GM12875 (cell line): ENCODE data around the gene SYDE1.

ENCODE experiments used
- H3K4me3 ChIP-seq: one replicate; pipeline ENCODE4 v1.5.1; 2011; ENCODE audit warnings: low read depth, low read length, control low read depth
- TF ChIP-seq, protein P1 (sequence below): IDR thresholded peaks from 2 replicates; pipeline ENCODE4 v1.5.1; 2011; ENCODE audit warnings: low read depth, mild to moderate bottlenecking, control low read depth, inconsistent platforms, low read length, moderate library complexity, borderline replicate concordance; ENCODE audit not compliant: insufficient read depth

SYDE1 gene

DNA sequence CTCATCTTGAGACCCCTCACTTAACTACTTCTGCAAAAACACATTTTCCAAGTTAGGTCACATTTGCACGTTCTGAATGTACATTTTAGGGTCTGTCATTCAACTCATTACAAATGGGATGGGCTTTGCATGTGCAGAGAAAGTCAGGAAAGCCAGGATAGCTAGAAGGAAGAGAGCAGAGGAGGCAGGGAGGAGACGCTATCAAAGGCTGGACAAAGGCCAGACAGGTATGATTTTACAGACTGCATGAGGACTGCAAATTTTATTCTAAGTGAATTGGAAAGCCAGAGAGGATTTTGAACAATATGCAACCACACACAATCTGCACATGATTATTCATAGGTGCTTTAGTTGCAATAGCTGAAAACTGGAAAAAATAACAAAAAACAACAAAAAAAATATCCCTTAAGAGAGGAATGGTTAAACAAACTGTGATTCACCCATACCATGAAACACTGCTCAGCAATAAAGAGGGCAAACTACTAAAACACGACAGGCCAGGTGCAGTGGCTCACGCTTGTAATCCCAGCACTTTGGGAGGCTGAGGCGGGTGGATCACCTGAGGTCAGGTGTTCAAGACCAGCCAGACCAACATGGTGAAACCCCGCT lies 21.1 kb downstream of the SYDE1 start:
- TF ChIP-seq, protein P1, sequence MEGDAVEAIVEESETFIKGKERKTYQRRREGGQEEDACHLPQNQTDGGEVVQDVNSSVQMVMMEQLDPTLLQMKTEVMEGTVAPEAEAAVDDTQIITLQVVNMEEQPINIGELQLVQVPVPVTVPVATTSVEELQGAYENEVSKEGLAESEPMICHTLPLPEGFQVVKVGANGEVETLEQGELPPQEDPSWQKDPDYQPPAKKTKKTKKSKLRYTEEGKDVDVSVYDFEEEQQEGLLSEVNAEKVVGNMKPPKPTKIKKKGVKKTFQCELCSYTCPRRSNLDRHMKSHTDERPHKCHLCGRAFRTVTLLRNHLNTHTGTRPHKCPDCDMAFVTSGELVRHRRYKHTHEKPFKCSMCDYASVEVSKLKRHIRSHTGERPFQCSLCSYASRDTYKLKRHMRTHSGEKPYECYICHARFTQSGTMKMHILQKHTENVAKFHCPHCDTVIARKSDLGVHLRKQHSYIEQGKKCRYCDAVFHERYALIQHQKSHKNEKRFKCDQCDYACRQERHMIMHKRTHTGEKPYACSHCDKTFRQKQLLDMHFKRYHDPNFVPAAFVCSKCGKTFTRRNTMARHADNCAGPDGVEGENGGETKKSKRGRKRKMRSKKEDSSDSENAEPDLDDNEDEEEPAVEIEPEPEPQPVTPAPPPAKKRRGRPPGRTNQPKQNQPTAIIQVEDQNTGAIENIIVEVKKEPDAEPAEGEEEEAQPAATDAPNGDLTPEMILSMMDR = no peak
- no peak overlapping the region for H3K4me3 ChIP-seq

DNA sequence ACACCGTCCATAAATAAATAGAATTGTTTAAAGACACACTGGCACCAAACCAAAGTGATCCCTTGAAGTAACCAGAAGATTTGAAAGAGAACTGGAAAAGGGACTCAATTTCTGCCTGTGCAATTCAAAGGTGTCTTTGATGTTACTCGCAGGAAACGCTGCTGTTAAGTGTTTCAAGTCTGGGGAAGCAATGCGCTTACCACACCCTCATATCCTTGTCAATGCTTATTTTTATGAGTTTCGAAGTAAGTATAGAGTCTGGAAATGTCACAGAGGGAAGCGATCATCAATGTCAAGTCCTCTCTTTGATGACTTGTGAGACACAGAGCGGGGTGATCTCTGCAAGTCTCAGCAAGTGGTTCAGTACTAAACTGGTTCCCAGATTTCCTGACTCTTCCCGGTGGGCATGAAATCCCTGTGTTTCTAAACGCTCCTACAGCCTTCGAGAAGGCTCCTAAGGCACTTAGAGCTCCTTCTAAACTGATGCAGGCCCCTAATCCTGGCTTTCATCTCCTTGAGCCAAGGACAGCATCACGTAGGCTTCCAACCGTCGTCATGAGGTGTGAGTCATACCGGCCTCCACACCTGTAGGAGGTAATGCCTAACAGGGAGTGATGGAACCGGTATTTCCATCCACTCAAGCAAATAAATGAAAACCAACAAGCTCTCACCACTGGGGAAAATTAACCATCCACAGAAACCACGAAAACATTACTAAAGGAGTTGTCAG lies 22.8 kb downstream of the SYDE1 start:
- no peak overlapping the region for H3K4me3 ChIP-seq
- TF ChIP-seq, protein P1 = no peak

DNA sequence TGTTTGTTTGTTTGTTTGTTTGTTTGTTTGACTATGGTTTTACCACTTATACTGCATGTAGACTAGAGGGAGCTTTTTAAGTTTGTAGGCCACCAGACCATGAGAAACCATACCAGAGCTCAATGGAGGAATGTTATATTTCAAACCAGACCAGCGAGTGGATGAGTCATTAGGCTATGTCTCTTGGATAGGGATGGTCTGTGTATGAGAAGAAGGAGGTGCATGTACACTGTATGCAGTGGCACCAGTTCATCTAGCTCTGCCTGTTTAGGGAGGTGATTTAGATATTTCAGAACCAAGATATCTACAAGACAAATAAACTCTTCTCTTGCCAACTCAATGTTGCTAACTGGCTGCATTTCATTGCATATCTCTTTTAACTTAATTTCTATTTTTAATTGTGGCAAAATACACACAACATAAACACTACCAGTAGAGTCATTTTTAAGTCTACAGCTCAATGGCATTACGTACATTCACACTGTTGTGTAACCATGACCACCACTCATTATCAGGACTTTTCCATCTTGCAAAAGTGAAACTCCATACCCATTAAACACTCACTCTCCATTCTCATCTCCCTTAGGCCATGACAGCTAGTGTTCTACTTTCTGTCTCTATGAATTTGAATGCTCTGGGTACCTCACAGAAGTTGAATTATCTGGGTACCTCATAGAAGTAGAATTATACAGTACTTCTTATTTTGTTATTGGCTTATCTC lies 29.2 kb downstream of the SYDE1 start:
- TF ChIP-seq, protein P1 = no peak
- H3K4me3 ChIP-seq = no peak overlapping the region

DNA sequence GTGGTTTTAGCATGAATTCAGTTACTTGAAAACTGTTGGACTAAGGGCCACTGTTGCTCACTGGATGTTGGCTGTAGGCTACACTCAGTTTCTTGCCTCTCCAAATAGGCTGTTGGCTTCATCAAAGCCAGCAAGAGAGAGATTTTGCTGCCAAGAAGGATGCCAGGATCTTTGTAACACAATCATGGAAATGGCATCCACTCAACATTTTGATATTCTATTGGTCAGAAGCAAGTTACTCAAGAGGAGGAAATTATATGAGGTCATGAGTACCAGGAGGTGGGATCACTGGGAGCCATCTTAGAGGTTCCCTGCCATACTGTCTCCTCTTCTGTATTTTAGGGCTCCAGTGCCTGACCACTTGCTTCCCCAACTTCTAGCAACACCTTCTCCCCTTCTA lies 30.6 kb downstream of the SYDE1 start:
- no peak overlapping the region for H3K4me3 ChIP-seq
- TF ChIP-seq, protein P1 = no peak

DNA sequence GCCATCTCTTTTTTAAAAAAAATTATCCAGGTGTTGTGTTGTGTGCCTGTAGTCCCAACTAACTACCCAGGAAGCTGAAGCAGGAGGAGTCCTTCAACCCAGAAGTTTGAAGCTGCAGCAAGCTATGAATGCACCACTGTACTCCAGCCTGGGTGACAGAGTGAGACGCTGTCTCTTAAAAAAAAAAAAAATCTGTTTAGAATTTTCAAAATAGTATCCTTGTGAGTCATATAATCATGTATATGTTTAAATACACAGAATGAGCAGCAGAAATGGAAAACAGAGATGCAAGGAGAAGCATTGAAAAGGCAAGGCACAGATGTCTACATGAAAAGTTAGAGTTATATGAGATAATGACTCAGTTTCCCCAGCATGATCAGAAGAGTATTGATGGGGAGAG lies 31.2 kb downstream of the SYDE1 start:
- TF ChIP-seq, protein P1 = no peak
- no peak overlapping the region for H3K4me3 ChIP-seq

DNA sequence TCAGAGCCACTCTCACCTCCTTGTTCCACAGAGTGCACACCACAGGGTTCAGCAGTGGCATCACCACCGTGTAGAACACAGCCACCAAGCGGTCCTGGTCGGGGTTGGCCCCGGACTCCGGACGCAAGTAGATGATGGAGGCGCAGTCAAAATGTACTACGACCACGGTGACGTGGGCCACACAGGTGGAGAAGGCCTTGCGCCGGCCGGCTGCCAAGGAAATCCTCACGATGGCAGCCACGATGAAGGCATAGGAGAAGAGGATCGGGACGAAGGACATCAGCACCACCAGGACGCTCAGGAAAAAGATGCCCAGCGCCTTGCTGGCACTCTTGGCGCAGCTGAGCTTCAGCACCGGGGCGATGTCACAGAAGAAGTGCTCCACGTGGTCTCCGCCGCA lies 33.9 kb downstream of the SYDE1 start:
- no peak overlapping the region for H3K4me3 ChIP-seq

More for the DNA sequence above, 33.9 kb downstream of the SYDE1 start:
- TF ChIP-seq, protein P1 = no peak
